Motor neuron (in vitro differentiated cells): ENCODE results near the gene PRKCG. TPM values are rescaled to one million over a fixed set of nuclear protein-coding genes. Genes with fewer than 3 reads are reported as not detected.

Experiments
- ATAC-seq, 8 experiments: fragments of 200-7000 bp; cut with Tn5 transposase; replicated peaks in 6 of 8; 2 replicates each; pipeline ENCODE4 v1.8.0; 2021; ENCODE audit warnings: mild to moderate bottlenecking in 8 of 8, moderate library complexity in 8 of 8
- H3K27ac ChIP-seq, 2 donors: fragments of 250-450 bp; sonication (Bioruptor Pico); 2 replicates each; pipeline ENCODE4 v1.9.0; 2021; ENCODE audit warnings: antibody characterized with exemption in 2 of 2, mild to moderate bottlenecking in 2 of 2, moderate library complexity in 1 of 2
- H3K4me1 ChIP-seq, 2 donors: fragments of 250-450 bp; sonication (Bioruptor Pico); replicated peaks in 1 of 2; 2 replicates each; pipeline ENCODE4 v1.6.1; 2021; ENCODE audit warnings: antibody characterized with exemption in 2 of 2, mild to moderate bottlenecking in 2 of 2, moderate library complexity in 1 of 2
- H3K4me3 ChIP-seq, 5 donors: fragments of 250-450 bp; sonication (Bioruptor Pico); 2 replicates each; pipeline ENCODE4 v1.9.0; 2021; ENCODE audit warnings: antibody characterized with exemption in 5 of 5, mild to moderate bottlenecking in 5 of 5, moderate library complexity in 4 of 5
- WGBS, 10 experiments: fragments of 450-650 bp; shearing (Covaris generic); methylation state at CpG; one replicate each; pipeline ENCODE4 v1.0.0; 2022; 5-methylcytosine and 5-hydroxymethylcytosine counted together
- in situ Hi-C, 9 experiments: fragments of 400-800 bp; cut with MboI; loops; one replicate each; pipeline ENCODE4 v1.15.0; 2021; ENCODE audit warnings: low sequenced_read_pairs in 9 of 9, low pct_unique_long_range_greater_than_20kb in 2 of 9; ENCODE audit not compliant: unreplicated experiment in 9 of 9
- total RNA-seq, 8 experiments: library from RNA; unstranded; fragments of 300-600 nt; gene quantifications; 2 replicates each; pipeline versions ENCODE4 v1.2.3 to v1.2.4, GENCODE V29; 2022

Gene PRKCG
- total RNA-seq, 8 experiments from 2014 or later, result 0.10 to 2.4 (median 0.91) TPM

DNA sequence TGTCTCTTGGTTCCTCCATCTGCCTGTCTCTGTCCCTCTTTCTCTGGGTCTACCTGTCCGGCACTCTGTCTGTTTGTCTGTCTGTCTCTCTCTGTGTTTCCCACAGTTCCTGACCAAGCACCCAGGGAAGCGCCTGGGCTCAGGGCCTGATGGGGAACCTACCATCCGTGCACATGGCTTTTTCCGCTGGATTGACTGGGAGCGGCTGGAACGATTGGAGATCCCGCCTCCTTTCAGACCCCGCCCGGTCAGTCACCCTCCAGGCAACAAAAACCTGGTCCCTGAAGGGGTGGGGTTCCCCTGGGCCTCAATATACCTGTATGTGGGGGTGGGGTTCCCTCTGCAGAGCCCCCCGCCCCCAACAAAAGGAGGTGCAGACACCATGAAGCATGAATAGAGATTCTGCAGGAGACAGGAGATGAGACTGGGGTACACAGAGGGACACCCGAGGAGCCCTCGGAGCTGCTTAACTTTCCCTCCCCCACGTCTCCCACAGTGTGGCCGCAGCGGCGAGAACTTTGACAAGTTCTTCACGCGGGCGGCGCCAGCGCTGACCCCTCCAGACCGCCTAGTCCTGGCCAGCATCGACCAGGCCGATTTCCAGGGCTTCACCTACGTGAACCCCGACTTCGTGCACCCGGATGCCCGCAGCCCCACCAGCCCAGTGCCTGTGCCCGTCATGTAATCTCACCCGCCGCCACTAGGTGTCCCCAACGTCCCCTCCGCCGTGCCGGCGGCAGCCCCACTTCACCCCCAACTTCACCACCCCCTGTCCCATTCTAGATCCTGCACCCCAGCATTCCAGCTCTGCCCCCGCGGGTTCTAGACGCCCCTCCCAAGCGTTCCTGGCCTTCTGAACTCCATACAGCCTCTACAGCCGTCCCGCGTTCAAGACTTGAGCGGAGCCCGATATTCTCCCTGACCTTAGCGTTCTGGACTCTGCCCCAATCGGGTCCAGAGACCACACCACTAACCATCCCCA is 24.5 kb downstream of the PRKCG start:
- in situ Hi-C loops, result no loop called here
- H3K4me3 ChIP-seq, result peak overlapping the region in 1 of 5 donors; percentile 8
- 0 to 40% (median 20%) methylated on average over 1 to 3 of the region's 48 CpGs; no CpG with 5 or more reads in 5 of the 10 experiments for WGBS, 10 experiments

DNA sequence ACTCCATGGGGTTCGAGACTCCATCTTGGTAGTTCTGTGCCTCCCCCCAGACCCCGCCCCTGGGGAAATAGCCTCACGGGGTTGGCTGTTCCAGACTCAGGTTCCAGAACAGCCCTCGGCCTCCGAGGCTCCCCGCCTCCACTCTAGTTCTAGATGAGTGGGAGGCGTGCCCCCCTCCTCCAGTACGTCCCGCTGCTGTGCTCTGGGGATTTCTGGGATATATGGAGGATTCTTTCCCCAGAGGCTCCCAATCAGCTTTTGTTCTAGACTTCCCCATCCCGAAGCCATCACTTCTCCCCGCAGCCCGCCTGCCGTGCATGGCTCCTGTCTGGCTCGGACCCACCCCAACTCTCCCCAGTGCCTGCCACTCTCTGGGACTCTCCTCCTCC is 25.2 kb downstream of the PRKCG start:
- Histone ChIP-seq H3K4me3 (peak overlapping the region in 1 of 5 donors; percentile 8), H3K27ac (no peak overlapping the region), H3K4me1 (peaks cover 8 to 19% of the 10 kb centered on the region in 2 donors)
- ATAC-seq, result no peak
- in situ Hi-C loops, result no loop called here
- WGBS, 10 experiments, result 44% methylated on average over 5 of the region's 14 CpGs; no CpG with 5 or more reads in 9 of the 10 experiments

More for the DNA sequence above, 24.5 kb downstream of the PRKCG start:
- Histone ChIP-seq H3K4me1 (peaks cover 8 to 19% of the 10 kb centered on the region in 2 donors), H3K27ac (no peak overlapping the region)
- ATAC-seq, result peak in 2 of 8 experiments; percentile 55 to 59

DNA sequence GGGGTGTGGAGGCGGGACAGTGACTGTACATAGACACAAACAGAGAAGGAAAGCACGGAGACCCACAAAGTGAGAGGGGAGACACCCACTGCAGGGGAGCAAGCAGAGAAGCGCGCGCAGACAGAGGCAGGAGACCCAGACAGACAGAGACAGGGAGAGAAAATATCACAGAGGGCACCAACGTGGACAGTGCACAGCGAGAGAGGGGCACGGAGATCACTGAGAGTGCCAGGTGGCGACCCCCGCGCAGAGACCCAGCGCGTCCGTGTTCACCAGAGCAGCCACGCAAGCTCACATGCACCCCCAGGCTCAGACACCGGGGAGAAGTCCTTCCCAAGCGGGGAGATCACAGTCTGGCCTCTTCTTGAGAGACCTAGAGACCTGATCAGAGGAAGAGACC is 25.7 kb downstream of the PRKCG start:
- Histone ChIP-seq H3K27ac (no peak overlapping the region), H3K4me1 (peaks cover 8 to 19% of the 10 kb centered on the region in 2 donors), H3K4me3 (peak overlapping the region; percentile 70 to 95 (median 84))
- 18 to 80% (median 39%) methylated on average over 1 to 10 of the region's 17 CpGs; no CpG with 5 or more reads in 6 of the 10 experiments for WGBS, 10 experiments
- in situ Hi-C loops, result no loop called here
- peak in 1 of 8 experiments; percentile 8 for ATAC-seq

DNA sequence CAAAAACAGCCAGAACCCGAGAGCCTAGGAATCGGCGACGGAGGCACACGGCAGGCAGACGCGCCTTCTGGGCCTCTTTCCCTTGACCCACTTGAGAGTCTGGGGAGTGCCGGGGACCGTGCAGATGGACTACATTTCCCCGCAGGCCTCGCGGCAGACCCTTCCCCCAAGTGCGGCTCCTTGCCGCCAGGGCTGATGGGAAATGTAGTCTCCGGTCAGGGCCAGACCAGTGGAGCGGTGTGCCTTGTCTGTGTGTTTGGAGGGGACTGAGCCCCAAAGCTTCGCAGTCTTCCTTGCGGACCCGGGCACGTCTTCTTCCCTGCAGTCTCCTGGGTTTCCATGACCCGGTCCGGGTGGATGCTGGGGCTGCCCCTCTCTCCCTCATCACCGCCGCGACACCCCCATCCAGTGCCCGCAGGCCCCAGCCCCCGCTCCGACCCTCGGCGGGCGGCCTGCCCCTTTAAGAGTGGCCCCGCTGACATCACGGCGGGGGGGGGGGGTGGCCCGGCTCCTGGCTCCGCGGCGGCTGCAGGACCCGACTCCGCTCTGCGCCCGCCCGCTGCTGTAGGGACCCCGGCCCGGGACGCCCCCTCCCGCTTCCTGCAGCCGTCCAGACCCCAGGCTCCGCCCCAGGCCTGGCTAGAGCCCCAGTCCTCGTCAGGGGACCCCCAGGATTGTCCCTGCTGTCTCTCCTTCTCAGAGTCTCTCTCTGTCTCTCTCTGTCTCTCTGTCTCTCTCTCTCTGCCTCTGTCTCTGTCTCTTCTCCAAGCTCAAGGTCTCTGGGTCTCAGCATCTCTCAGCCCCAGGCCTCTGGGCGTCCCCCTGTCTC is 26.3 kb downstream of the PRKCG start:
- 0 to 1% (median 0%) methylated on average over 1 to 12 of the region's 51 CpGs; no CpG with 5 or more reads in 5 of the 10 experiments for WGBS, 10 experiments
- Histone ChIP-seq H3K4me1 (peaks cover 8 to 19% of the 10 kb centered on the region in 2 donors), H3K4me3 (peak overlapping the region; percentile 70 to 95 (median 84)), H3K27ac (peak overlapping the region; percentile 41 to 73)
- in situ Hi-C loops, result no loop called here
- ATAC-seq, result peak in 7 of 8 experiments; percentile 51 to 91 (median 85)

DNA sequence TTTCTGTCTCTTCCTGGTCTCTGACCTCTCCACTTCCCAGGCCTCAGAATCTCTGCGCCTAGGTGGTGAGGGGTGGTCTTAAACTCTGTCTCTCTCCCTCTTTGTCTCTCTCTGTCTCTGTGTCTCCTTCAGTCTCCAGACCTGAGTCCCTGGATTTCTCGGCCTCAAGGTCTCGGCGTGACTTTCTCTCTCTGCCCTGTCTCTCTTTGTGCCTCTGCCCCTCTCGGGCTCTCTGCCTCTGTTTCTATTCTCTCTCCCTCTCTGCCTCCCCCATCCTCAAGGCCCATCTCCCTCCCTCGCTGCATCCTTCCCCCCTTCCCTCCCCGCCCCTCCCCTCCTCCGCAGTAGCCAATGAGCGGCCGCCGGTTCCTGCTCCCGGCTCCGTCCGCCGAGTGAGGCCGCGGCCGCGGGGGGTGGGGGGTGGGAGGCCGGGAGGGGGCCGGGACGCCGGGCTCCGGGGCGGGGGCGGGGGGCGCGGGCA is 27.0 kb downstream of the PRKCG start, which contains the start of gene CACNG7:
CACNG7 (plus strand) TSS at position 344 of the 481 bp plus-strand sequence. CDS start 3,554 bp downstream, outside the sequence.
- 0% methylated on average over 1 to 3 of the region's 28 CpGs; no CpG with 5 or more reads in 7 of the 10 experiments for WGBS, 10 experiments
- in situ Hi-C loops, result no loop called here
- ATAC-seq, result peak in 5 of 8 experiments; percentile 46 to 59 (median 47)
- Histone ChIP-seq H3K27ac (peak within 1 kb of the TSS; percentile 71 to 73), H3K4me3 (peak within 1 kb of the TSS; percentile 70 to 95 (median 84)), H3K4me1 (peaks cover 8 to 19% of the 10 kb centered on the region in 2 donors)

DNA sequence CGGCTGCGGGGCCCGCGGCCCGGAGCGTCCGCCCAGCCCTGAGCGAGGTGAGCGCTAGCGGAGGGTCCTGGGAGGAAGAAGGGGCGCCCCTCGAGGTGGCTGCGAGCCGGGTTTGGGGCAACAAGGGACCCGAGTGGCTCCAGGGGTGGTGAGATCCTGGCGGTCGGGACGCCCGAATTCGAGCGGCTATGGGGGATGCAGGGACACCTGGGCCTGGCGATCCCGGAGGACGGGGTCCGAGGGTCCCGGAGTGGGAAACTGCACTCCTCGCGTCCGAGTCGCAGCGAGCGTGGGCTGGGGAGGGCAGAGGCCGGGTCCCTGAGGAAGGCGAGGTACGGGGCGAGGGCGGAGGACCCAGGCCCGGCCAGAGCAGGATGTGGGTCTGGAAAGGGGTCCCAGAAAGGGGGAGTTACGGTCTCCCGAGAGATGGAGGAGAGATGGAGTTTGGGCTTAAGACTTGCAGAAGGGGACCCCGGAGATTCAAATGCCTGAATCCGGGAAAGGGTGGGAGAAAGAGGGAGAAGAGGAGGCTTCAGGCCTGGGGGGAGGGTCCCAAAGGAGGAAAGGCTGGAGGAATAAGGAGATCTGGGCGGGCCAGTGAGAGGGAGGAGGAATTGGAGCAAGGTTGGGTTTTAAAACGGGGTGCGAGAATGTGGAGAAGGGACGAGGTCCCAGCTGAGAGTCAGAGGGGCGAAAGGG is 27.6 kb downstream of the PRKCG start:
- in situ Hi-C loops, result no loop called here
- ATAC-seq, result peak in 5 of 8 experiments; percentile 21 to 45 (median 33)
- 0 to 8% (median 3%) methylated on average over 4 to 12 of the region's 47 CpGs; no CpG with 5 or more reads in 5 of the 10 experiments for WGBS, 10 experiments
- Histone ChIP-seq H3K27ac (peak overlapping the region; percentile 71 to 73), H3K4me1 (peaks cover 8 to 19% of the 10 kb centered on the region in 2 donors), H3K4me3 (peak overlapping the region; percentile 70 to 95 (median 84))

DNA sequence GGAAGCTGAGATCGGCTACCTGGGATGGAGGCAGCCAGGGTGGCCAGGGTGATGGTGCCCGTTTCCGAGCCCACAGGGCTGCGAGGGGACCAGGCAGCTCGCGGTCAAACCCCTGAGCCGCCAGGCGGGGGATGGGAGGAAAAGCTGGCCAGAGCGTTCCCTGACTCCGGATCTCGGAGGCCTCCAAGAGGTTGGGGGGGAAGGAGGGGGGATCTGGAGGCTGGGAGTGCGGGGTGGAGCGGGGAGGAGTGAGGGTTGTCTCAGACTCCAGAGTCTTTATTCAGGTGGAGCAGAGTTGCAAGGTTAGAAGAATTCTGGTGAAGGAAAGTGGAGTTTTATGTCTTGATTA is 28.1 kb downstream of the PRKCG start:
- in situ Hi-C loops, result no loop called here
- no CpG with 5 or more reads among the region's 13 CpGs for WGBS, 10 experiments

DNA sequence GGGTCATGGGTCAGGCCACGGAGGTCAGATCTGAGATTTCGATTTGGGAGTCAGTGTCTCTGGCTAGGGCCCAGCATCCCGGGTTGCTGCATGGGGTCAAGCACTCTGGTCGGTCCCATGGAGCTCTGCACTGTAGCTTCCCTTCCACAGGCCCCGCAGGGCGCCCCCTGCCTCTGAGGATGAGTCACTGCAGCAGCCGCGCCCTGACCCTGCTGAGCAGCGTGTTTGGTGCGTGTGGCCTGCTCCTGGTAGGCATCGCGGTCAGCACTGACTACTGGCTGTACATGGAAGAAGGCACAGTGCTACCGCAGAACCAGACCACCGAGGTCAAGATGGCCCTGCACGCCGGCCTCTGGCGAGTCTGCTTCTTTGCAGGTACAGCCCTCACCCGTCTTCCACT is 30.7 kb downstream of the PRKCG start:
- Histone ChIP-seq H3K4me1 (peaks cover 6 to 9% of the 10 kb centered on the region in 2 donors), H3K4me3 (no peak overlapping the region), H3K27ac (no peak overlapping the region)
- no peak for ATAC-seq
- in situ Hi-C loops, result no loop called here
- 80 to 100% (median 82%) methylated on average over 1 to 9 of the region's 18 CpGs; no CpG with 5 or more reads in 6 of the 10 experiments for WGBS, 10 experiments

More for the DNA sequence above, 28.1 kb downstream of the PRKCG start:
- H3K4me3 ChIP-seq, result peak overlapping the region; percentile 70 to 95 (median 84)
- peak in 5 of 8 experiments; percentile 6 to 18 (median 8) for ATAC-seq
- no peak overlapping the region for H3K27ac ChIP-seq
- peaks cover 8 to 19% of the 10 kb centered on the region in 2 donors for H3K4me1 ChIP-seq

DNA sequence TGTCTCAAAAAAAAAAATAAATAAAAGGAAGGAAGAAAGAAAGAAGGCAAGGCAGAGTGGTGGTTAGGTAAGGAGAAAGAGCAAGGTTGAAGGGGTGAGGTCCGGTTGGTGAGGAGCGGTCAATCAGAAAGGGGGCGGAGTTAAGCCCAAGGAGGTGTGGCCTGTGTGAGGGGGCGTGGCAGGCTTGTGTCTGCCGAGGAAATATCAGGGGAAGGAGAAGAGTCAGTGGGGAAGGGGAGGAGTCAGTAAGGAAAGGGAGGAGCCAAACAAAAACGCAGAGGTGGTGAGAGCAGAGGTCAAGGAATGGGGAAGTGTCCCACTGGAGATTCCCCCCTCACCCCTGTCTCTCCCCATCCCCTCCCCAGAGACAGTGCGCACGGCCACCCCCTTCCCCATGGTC is 33.0 kb downstream of the PRKCG start:
- no peak for ATAC-seq
- no peak overlapping the region for H3K4me3 ChIP-seq
- no peak overlapping the region for H3K27ac ChIP-seq
- in situ Hi-C loops, result no loop called here
- WGBS, 10 experiments, result 27 to 72% (median 46%) methylated on average over 3 to 6 of the region's 8 CpGs; no CpG with 5 or more reads in 4 of the 10 experiments
- peaks cover 5 to 6% of the 10 kb centered on the region in 2 donors for H3K4me1 ChIP-seq

DNA sequence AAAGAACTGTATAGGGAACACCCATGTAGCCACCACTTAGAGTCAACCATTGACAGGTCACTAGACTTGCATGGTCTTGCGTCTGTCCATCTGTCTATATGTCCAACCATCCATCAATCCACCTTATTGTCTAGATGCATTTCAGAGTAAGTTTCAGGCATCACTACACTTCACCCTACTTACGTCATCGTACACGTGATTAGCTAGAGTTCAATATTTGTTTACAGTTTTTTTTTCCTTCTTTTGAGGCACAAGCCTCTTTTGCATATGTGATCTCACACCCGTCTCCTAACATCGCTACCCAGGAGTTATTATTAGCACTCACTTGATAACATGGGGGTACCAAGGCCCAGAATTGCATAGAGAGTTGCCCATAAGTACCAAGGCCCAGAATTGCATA is 34.0 kb downstream of the PRKCG start:
- WGBS, 10 experiments, result 39 to 96% (median 59%) methylated on average over 3 to 6 of the region's 6 CpGs; no CpG with 5 or more reads in 3 of the 10 experiments
- in situ Hi-C loops, result no loop called here
- H3K27ac ChIP-seq, result no peak overlapping the region

DNA sequence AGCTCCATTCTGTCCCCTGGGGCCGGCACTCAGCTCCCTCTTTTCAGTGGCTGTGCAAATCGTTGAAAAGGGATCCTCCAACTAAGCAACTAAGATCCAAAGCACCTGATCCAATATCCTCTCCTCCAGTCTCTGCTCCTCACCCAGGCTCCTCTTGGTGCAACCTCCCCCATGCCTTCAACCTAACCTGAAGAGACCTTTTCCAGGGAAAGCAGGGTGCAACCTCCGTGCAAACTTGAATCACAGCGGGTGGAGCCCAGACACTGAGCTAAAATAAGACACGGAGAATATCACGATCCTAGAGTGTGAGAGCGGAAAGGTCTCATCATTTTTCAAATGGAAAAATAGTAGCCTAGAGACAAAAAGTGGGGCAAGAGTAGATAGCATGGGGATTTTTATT is 35.4 kb downstream of the PRKCG start:
- in situ Hi-C loops, result no loop called here
- ATAC-seq, result no peak
- no peak overlapping the region for H3K27ac ChIP-seq
- 20 to 100% (median 91%) methylated on average over 1 to 7 of the region's 7 CpGs; no CpG with 5 or more reads in 1 of the 10 experiments for WGBS, 10 experiments
- no peak overlapping the region for H3K4me3 ChIP-seq
- H3K4me1 ChIP-seq, result no peaks in the 10 kb centered on the region

More for the DNA sequence above, 34.0 kb downstream of the PRKCG start:
- no peaks in the 10 kb centered on the region for H3K4me1 ChIP-seq
- no peak for ATAC-seq
- H3K4me3 ChIP-seq, result no peak overlapping the region

DNA sequence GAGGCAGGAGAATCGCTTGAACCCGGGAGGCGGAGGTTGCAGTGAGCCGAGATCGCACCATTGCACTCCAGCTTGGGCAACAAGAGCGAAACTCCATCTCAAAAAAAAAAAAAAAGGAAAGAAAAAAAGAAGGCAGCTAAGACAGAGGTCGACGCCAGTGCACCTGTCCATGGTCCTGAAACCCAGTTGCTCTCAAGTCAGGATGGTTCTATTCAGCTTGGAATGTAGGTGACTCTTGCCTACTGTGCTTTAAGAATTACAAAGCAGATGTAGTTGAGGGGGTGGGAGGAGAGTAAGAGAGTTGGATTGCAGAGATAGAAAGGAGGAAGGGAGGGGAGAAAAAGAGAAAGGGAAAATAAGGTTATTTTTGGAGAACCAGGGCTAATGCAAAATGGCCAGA is 45.7 kb downstream of the PRKCG start:
- in situ Hi-C loops, result no loop called here
- Histone ChIP-seq H3K27ac (no peak overlapping the region), H3K4me3 (no peak overlapping the region), H3K4me1 (no peaks in the 10 kb centered on the region)
- WGBS, 10 experiments, result 0 to 63% (median 40%) methylated on average over 2 to 3 of the region's 8 CpGs; no CpG with 5 or more reads in 7 of the 10 experiments
- ATAC-seq, result peak in 3 of 8 experiments; percentile 29 to 43 (median 38)
